HG02981 (cell line): Measurements from ENCODE around the gene NKAPL.

Source experiments
- ATAC-seq: cut with Tn5 transposase; IDR thresholded peaks from one replicate; pipeline ENCODE4 v1.9.1; 2021; ENCODE audit warnings: mild to moderate bottlenecking, moderate library complexity; ENCODE audit not compliant: unreplicated experiment

NKAPL gene

DNA sequence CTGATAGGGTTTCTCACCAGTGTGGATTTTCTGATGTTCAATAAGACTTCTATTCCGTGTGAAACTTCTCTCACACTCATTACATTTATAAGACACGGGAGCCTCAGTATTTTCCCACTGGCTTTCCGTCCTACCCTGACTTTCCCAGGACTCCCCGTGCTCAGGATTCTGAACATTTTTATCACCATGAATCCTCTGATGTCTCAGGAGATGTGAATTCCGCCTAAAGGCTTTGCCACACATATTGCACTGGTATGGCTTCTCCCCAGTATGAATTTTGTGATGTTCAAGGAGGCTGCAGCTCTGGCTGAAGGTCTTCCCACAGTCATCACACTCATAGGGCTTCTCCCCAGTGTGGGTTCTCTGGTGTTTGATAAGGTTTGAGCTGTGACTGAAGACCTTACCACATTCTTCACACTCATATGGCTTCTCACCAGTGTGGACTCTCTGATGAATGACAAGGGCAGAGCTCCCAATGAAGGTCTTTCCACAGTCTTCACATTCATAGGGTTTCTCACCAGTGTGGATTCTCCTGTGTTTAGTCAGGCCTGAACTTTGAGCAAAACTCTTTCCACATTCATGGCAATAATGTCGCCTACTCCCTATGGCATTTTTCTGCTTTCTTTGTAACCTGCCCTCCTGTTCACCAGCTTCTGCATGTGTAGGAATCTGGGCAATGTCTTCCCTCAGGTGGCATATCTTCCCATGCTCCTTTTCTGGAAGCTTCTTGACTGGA is 13.7 kb upstream of the NKAPL start:
- ATAC-seq = no peak

- ATAC-seq = no peak
These were observed 10.2 kb upstream of the NKAPL start for GRCh38 chr6:28248916-28249315.

DNA sequence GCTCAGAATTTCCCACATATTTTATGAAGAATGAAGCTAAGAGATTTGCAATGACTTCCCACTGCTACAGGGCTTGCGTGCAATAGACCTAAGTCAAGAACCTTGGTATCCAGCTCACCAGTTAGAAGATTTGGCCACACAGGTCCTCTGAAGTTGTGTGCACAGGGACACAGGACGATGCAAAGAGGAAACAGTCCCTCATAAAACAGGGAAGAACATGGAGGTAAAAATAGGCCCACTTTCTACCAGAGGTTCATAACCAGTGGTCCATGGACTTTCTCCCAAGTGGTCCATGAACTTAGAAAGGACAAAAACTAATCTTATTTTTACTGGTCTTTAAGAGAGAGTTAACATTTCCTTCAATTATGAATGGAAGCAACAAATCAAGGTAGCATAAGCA is 8.3 kb upstream of the NKAPL start:
- no peak for ATAC-seq

DNA sequence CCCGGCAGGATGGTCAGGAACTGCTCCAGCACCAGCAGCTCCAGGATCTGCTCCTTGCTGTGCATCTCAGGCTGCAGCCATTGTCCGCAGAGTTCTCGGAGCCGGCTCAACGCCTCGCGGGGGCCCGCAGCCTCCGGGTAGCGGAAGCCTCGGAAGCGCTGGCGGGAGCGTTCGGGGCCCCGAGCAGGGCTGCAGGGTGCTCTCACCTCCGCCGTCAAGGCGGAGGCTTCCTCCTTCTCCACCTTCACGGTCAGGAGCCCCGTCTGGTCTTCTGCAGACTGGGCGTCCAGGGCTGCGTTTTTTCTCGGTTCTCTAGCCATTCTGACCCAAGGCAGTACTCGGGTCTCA is 7.5 kb upstream of the NKAPL start:
- peak; percentile 38 for ATAC-seq

- peak; percentile 75 for ATAC-seq
These were observed 6.8 kb upstream of the NKAPL start, which contains the start of gene ZKSCAN4 for GRCh38 chr6:28252009-28252975. ZKSCAN4 (minus strand) TSS chr6:28252269; CDS start chr6:28251980, 289 bp downstream.

DNA sequence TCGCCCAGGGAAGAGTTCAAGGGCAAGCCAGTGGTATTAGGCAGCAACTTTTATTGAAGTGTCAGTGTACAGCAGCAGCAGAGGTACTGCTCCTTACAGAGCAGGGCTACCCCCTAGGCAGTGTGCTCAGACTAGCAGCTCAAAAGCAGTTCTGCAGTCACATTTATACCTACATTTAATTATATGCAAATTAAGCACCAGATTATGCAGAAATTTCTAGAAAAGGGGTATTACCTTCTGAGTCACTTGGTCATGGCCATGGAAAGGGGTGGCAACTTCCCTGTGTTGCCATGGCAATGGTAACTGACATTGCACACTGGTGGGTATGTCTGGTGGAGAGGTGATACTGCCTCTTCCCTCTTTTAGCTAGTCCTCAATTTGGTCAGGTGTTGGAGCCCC is 5.0 kb upstream of the NKAPL start:
- ATAC-seq = no peak

GRCh38 chr6:28257042-28257441 is 2.1 kb upstream of the NKAPL start:
- ATAC-seq = no peak

DNA sequence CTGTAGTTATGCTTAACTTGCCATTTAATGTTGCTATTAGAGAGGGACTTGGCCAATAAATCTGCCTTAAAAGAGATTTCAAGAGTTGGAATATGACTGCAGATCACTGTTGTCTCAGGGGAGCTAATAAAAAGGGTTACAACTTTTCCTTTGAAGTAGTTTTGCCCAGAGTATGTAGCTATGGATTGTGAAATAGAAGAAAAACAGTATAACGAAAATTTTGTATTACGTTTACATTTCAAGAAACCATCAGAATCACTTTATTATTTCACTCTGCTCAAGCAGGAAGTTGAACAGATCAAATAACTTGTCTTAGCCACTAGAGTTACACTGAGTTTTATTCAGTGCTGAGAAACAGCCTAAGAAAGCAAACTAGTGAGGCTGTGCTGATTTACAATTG is 4.8 kb downstream of the NKAPL start:
- ATAC-seq = no peak

GRCh38 chr6:28264834-28265401 is 5.8 kb downstream of the NKAPL start:
- no peak for ATAC-seq

GRCh38 chr6:28266563-28266961 is 7.5 kb downstream of the NKAPL start:
- no peak for ATAC-seq

DNA sequence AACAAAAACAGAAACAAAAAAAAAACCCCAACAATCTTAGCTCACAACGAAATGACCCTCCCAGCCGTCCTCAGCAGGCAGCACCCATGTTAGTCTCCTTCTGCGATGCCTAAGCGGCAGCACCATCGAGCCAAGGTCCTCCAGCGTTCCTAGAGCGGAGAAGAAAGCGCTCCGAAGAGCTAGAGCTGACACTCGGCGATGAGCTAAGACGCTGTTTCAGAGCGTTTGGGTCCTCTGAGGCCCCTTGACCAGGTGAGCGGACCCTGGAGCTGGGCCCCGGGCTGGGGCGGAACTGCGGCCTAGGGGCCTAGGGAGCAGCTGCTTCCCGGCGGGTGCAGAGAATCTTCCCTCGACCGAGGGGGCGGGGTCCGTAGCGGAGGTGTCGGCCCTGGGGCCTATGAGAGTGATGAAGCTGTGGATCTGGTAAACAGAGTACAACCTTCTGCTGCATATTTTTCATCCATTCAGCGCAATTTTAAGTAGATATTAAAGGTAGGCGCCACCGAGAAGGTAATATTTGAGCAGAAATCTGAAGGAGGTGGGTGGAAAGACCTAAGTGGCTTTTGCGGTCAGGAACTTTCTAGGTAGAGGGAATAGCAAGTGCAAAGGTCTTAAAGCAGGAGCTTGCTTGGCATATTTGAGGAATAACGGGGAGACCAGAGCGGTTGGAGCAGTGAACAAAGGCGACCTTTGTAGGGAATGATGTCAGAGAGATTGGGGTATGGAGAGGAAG is 8.0 kb downstream of the NKAPL start, which contains the start of gene ZSCAN26:
Gene ZSCAN26, plus strand, starts transcription at position 182 of the 733 bp plus-strand sequence. CDS start 4,777 bp downstream, outside the sequence.
- ATAC-seq = peak; percentile 81

- no peak for ATAC-seq
These were observed 8.6 kb downstream of the NKAPL start for GRCh38 chr6:28267695-28268059.

- ATAC-seq = no peak
These were observed 10.4 kb downstream of the NKAPL start for GRCh38 chr6:28269492-28269891.

- no peak for ATAC-seq
These were observed 15.8 kb downstream of the NKAPL start for GRCh38 chr6:28274888-28275287.

DNA sequence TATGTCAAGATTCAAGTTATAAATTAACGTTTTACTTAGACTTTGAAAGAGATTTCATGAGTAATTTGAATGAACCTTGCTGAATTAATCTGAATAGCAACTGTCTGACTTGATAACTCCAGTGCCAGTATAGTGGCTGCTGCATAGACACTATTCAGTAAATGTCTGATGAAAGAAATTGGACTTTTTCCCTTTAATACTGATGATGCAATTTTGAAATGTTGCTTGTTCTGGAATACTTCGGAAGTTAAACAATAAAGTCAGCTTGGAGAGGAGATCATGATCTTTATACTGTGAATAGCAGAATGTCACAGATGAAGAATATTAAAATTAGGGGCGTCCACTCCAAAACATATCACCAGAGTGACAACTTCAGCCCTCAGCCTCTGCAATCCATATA is 18.6 kb downstream of the NKAPL start:
- ATAC-seq = no peak

DNA sequence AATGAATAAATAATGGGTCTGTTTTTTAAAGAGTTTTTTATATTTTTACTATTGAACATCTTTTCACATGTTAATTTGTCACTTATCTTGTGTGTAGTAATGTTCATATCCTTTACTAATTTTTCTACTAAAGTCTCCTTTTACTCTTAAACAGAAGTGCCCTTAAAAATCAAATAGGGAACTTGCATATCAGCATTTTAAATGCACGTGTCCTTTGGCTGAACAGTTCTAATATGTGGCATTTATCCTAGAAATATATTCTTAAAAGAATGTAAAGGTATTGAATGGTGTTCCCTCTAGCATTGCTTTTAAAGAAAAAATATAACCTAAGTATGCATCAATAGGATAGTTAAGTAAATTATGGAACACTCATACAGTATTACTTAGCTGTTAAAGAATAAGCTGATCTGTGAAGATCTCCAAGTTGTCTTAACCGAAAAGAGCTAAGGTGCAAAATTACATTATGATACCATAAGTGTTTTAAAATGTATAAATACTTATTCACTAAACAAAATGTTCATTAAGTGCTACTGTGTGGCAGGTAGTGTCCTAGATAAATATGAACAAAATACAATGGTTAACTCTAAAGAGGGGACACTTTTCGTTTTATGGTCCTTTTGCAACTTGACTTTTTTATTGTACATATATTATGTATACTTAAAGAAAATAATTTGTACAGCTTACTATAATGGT is 21.6 kb downstream of the NKAPL start:
- ATAC-seq = no peak

- ATAC-seq = peak; percentile 79
These were observed 22.4 kb downstream of the NKAPL start, which contains the start of gene PGBD1 for GRCh38 chr6:28281288-28282064. PGBD1 (plus strand) TSS chr6:28281572; CDS start chr6:28283814, 2,242 bp downstream.

- no peak for ATAC-seq
These were observed 23.8 kb downstream of the NKAPL start for GRCh38 chr6:28282926-28283325.

- no peak for ATAC-seq
These were observed 32.5 kb downstream of the NKAPL start for GRCh38 chr6:28291573-28291972.
